CD4-positive, CD25-positive, alpha-beta regulatory T cell (primary cell): ENCODE measurements around the gene SLC29A1. TPM values are rescaled to one million over a fixed set of nuclear protein-coding genes. Genes with fewer than 3 reads are reported as not detected.

ENCODE experiments used
- ATAC-seq, 2 donors: fragments of 150-1000 bp; cut with Tn5 transposase; one replicate each; pipeline ENCODE4 v1.10.0; 2021; ENCODE audit warnings: low read depth in 2 of 2, moderate number of reproducible peaks in 2 of 2, moderate library complexity in 1 of 2
- DNase-seq, 3 donors: peaks; one replicate each; pipeline versions ENCODE4 v3.0.0 to v3.0.0-alpha.2; 2012 to 2022; ENCODE audit warnings: mixed read lengths in 1 of 3
- H3K27ac ChIP-seq: one replicate; pipeline ENCODE4 v1.7.0; 2013; ENCODE audit warnings: mild to moderate bottlenecking, low read length; ENCODE audit not compliant: insufficient read depth, poor library complexity, severe bottlenecking
- H3K27me3 ChIP-seq: one replicate; pipeline ENCODE4 v1.7.0; 2013; ENCODE audit warnings: low read length; ENCODE audit not compliant: control insufficient read depth, insufficient read depth
- H3K36me3 ChIP-seq: one replicate; pipeline ENCODE4 v1.7.0; 2013; ENCODE audit warnings: mild to moderate bottlenecking, low read length, moderate library complexity; ENCODE audit not compliant: control insufficient read depth, insufficient read depth
- H3K4me1 ChIP-seq: 2 replicates; pipeline ENCODE4 v1.7.0; 2013; ENCODE audit warnings: mild to moderate bottlenecking, low read length; ENCODE audit not compliant: insufficient read depth, control insufficient read depth, poor library complexity, severe bottlenecking
- H3K4me3 ChIP-seq: one replicate; pipeline ENCODE4 v1.7.0; 2013; ENCODE audit warnings: low read depth, mild to moderate bottlenecking, low read length, moderate library complexity
- H3K9me3 ChIP-seq, 2 experiments: 1 replicate in 1 of 2; 2 replicates in 1 of 2; pipeline ENCODE4 v1.7.0; 2013; ENCODE audit warnings: low read length in 2 of 2, mild to moderate bottlenecking in 1 of 2, moderate library complexity in 1 of 2; ENCODE audit not compliant: control insufficient read depth in 2 of 2
- H3K27ac Mint-ChIP-seq, 3 donors: one replicate each; pipeline ENCODE4 v1.8.0; 2020 to 2022; ENCODE audit warnings: mild to moderate bottlenecking in 3 of 3, mixed read lengths in 3 of 3, moderate library complexity in 2 of 3
- H3K27me3 Mint-ChIP-seq: one replicate; pipeline ENCODE4 v1.8.0; 2022; ENCODE audit warnings: mild to moderate bottlenecking, mixed read lengths
- H3K36me3 Mint-ChIP-seq: one replicate; pipeline ENCODE4 v1.8.0; 2020; ENCODE audit warnings: mixed read lengths
- H3K4me1 Mint-ChIP-seq, 4 donors: one replicate each; pipeline ENCODE4 v1.8.0; 2020 to 2022; ENCODE audit warnings: mixed read lengths in 4 of 4, mild to moderate bottlenecking in 1 of 4
- H3K4me3 Mint-ChIP-seq, 4 donors: one replicate each; pipeline ENCODE4 v1.8.0; 2020 to 2022; ENCODE audit warnings: mild to moderate bottlenecking in 4 of 4, mixed read lengths in 4 of 4, moderate library complexity in 3 of 4
- H3K9me3 Mint-ChIP-seq, 7 donors: one replicate each; pipeline ENCODE4 v1.8.0; 2020 to 2022; ENCODE audit warnings: mixed read lengths in 7 of 7, mild to moderate bottlenecking in 3 of 7, moderate library complexity in 2 of 7
- polyA plus RNA-seq, 4 donors: library from polyadenylated mRNA; unstranded; fragments of 300-500 nt; fragmentation: Illumina TruSeq; gene quantifications; one replicate each; pipeline ENCODE4 v1.2.3, GENCODE V29; 2021
- total RNA-seq: library from RNA; stranded (reverse); gene quantifications from one replicate; pipeline ENCODE4 v1.2.3, GENCODE V29; 2022

SLC29A1 gene
- total and polyA plus RNA-seq, 5 donors from 2014 or later: 2.6 to 6.1 (median 3.6) TPM

DNA sequence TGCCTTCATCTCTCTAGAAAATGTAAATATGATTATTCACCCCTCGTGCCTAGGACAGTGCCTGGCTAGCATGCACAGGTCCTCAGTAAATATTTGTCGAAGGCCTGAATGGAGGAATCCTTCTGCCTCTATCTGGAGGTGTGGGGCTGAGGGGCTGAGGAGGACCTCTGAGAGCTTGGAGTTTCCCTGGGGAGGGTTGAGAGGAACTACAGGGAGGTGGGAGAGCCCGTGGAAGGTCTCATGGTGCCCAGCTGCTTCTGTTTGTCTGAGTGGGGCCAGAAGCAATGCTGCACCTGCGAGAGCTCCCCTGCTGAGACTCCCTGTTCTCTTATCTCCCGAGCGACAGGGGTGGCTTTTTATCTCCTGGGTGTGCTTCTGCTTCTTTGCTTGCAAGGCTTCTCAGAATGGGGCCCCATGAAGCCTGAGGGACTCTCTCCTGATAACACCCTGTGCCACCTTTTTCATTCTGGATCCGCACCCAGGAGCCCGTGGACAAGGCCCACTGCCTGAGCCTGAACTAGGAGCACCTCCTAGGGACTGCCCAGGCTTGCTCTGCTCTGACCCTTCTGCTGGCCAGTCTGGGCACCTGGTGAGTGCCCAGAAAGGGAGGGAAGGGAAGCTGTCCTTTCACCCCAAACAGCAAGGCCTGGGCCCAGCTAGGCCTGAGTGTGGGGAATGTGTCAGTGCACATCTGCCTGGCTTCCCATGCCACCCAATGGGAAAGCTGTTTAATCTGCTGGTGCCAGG is 2.4 kb downstream of the SLC29A1 start:
- Histone ChIP-seq H3K27me3 (no peaks in the 10 kb centered on the region), H3K4me3 (no peak overlapping the region), H3K36me3 (no peaks in the 10 kb centered on the region), H3K4me1 (peaks cover 23% of the 10 kb centered on the region), H3K9me3 (no peaks in the 10 kb centered on the region), H3K27ac (no peak overlapping the region)
- Mint-ChIP-seq H3K27me3 (peaks cover 7% of the 10 kb centered on the region), H3K4me1 (peaks cover 0 to 26% (median 11%) of the 10 kb centered on the region in 4 donors), H3K4me3 (peak overlapping the region in 2 of 4 donors; percentile 59 to 86), H3K9me3 (peaks cover 0 to 1% (median 0%) of the 10 kb centered on the region in 7 donors), H3K27ac (no peak overlapping the region), H3K36me3 (no peaks in the 10 kb centered on the region)
- no peak for ATAC-seq
- no peak for DNase-seq

DNA sequence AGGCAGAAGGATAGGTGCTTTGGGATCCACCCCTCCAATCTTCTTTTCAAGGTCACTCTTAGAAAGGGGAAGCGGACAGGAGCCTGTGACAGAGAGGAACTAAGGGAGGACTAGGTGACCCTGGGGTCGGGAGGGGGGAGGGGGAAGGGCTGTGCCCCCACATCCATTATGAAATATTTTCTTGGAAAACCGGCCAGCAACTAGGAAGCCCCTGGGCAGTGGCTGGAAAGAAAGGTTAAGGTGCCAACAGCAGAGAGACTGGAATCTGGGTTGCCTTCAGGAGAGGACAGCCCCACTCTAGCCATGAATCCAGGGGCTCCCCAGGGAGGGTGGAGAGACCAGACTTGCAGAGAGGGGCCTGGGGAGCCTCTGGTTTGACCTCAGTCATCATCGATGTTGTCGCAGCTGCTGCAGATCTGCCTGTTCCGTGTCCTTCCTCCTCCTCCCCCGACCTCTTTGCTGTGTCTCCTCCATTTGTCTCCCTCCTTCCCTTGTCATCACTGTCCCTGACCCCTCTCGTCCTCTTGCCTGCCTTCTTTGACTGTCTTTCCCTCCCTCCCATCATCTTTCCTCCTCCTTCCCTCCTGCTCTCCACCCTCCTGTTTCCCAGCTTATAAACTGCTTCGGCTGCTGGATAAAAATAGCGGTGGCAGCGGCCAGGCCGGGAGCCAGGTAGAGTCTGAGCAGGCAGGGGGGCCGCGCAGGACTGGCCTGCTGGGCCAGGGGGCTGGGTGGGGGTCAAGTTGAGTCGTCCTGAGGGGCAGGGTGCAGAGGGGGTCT is 3.2 kb downstream of the SLC29A1 start:
- H3K27ac Mint-ChIP-seq: no peak overlapping the region
- no peak overlapping the region for H3K4me3 ChIP-seq
- peak overlapping the region in 2 of 4 donors; percentile 63 to 86 for H3K4me3 Mint-ChIP-seq
- peaks cover 23% of the 10 kb centered on the region for H3K4me1 ChIP-seq
- ATAC-seq (no peak), DNase-seq (no peak)
- H3K9me3 Mint-ChIP-seq: peaks cover 0 to 1% (median 0%) of the 10 kb centered on the region in 7 donors
- H3K4me1 Mint-ChIP-seq: peaks cover 0 to 20% (median 7%) of the 10 kb centered on the region in 4 donors
- peaks cover 7% of the 10 kb centered on the region for H3K27me3 Mint-ChIP-seq
- H3K27me3 ChIP-seq: no peaks in the 10 kb centered on the region
- H3K36me3 ChIP-seq: no peaks in the 10 kb centered on the region
- no peak overlapping the region for H3K27ac ChIP-seq
- H3K9me3 ChIP-seq: no peaks in the 10 kb centered on the region
- no peaks in the 10 kb centered on the region for H3K36me3 Mint-ChIP-seq

GRCh38 chr6:44227148-44227793 is 3.9 kb downstream of the SLC29A1 start:
- Mint-ChIP-seq H3K27me3 (peaks cover 7% of the 10 kb centered on the region), H3K4me3 (peak overlapping the region in 1 of 4 donors; percentile 63), H3K36me3 (no peaks in the 10 kb centered on the region), H3K9me3 (peaks cover 0 to 1% (median 0%) of the 10 kb centered on the region in 7 donors), H3K27ac (no peak overlapping the region), H3K4me1 (peaks cover 0 to 16% (median 6%) of the 10 kb centered on the region in 4 donors)
- no peak overlapping the region for H3K4me3 ChIP-seq
- H3K27me3 ChIP-seq: no peaks in the 10 kb centered on the region
- no peaks in the 10 kb centered on the region for H3K36me3 ChIP-seq
- ATAC-seq: no peak
- DNase-seq: no peak
- H3K27ac ChIP-seq: no peak overlapping the region
- no peaks in the 10 kb centered on the region for H3K9me3 ChIP-seq
- H3K4me1 ChIP-seq: peaks cover 19% of the 10 kb centered on the region

- Mint-ChIP-seq H3K4me3 (no peak overlapping the region), H3K36me3 (no peaks in the 10 kb centered on the region), H3K9me3 (peaks cover 0 to under 1% (median 0%) of the 10 kb centered on the region in 7 donors), H3K4me1 (peaks cover 0 to 12% (median 3%) of the 10 kb centered on the region in 4 donors), H3K27ac (no peak overlapping the region), H3K27me3 (peaks cover 2% of the 10 kb centered on the region)
- no peak for DNase-seq
- no peak overlapping the region for H3K4me3 ChIP-seq
- H3K27ac ChIP-seq: no peak overlapping the region
- no peaks in the 10 kb centered on the region for H3K27me3 ChIP-seq
- no peak for ATAC-seq
- peaks cover 12% of the 10 kb centered on the region for H3K4me1 ChIP-seq
- H3K36me3 ChIP-seq: no peaks in the 10 kb centered on the region
- H3K9me3 ChIP-seq: no peaks in the 10 kb centered on the region
Measured at GRCh38 chr6:44228031-44228430, 4.6 kb downstream of the SLC29A1 start.

- Mint-ChIP-seq H3K27me3 (no peaks in the 10 kb centered on the region), H3K36me3 (no peaks in the 10 kb centered on the region), H3K9me3 (no peaks in the 10 kb centered on the region), H3K4me1 (peaks cover 0 to 11% (median 3%) of the 10 kb centered on the region in 4 donors), H3K27ac (no peak overlapping the region), H3K4me3 (no peak overlapping the region)
- no peaks in the 10 kb centered on the region for H3K9me3 ChIP-seq
- DNase-seq (no peak), ATAC-seq (no peak)
- H3K4me1 ChIP-seq: peaks cover 9% of the 10 kb centered on the region
- no peak overlapping the region for H3K4me3 ChIP-seq
- H3K27ac ChIP-seq: no peak overlapping the region
- H3K27me3 ChIP-seq: no peaks in the 10 kb centered on the region
- no peaks in the 10 kb centered on the region for H3K36me3 ChIP-seq
Measured at GRCh38 chr6:44228433-44228832, 5.0 kb downstream of the SLC29A1 start.

GRCh38 chr6:44228836-44229235 is 5.4 kb downstream of the SLC29A1 start:
- H3K4me1 Mint-ChIP-seq: peaks cover 0 to 10% (median 3%) of the 10 kb centered on the region in 4 donors
- DNase-seq (no peak), ATAC-seq (no peak)
- no peaks in the 10 kb centered on the region for H3K27me3 Mint-ChIP-seq
- no peaks in the 10 kb centered on the region for H3K36me3 Mint-ChIP-seq
- Histone ChIP-seq H3K27me3 (no peaks in the 10 kb centered on the region), H3K27ac (no peak overlapping the region), H3K9me3 (no peaks in the 10 kb centered on the region), H3K36me3 (no peaks in the 10 kb centered on the region), H3K4me1 (peaks cover 6% of the 10 kb centered on the region), H3K4me3 (no peak overlapping the region)
- H3K9me3 Mint-ChIP-seq: no peaks in the 10 kb centered on the region
- H3K27ac Mint-ChIP-seq: no peak overlapping the region
- H3K4me3 Mint-ChIP-seq: no peak overlapping the region

GRCh38 chr6:44229376-44230033 is 6.1 kb downstream of the SLC29A1 start:
- Mint-ChIP-seq H3K9me3 (no peaks in the 10 kb centered on the region), H3K36me3 (no peaks in the 10 kb centered on the region), H3K4me3 (no peak overlapping the region), H3K27me3 (no peaks in the 10 kb centered on the region), H3K4me1 (peaks cover 0 to 4% (median under 1%) of the 10 kb centered on the region in 4 donors), H3K27ac (no peak overlapping the region)
- no peaks in the 10 kb centered on the region for H3K36me3 ChIP-seq
- no peak overlapping the region for H3K4me3 ChIP-seq
- no peaks in the 10 kb centered on the region for H3K4me1 ChIP-seq
- DNase-seq (no peak), ATAC-seq (no peak)
- no peaks in the 10 kb centered on the region for H3K9me3 ChIP-seq
- no peaks in the 10 kb centered on the region for H3K27me3 ChIP-seq
- no peak overlapping the region for H3K27ac ChIP-seq
